Chondrocyte (in vitro differentiated cells): Measurements from ENCODE around the gene PHLPP1. TPM values are rescaled to one million over a fixed set of nuclear protein-coding genes. Genes with fewer than 3 reads are reported as not detected.

Experiments used
- DNase-seq: peaks from one replicate; pipeline ENCODE4 v3.0.0; 2021; ENCODE audit warnings: mixed read lengths, low spot score
- H3K27ac Mint-ChIP-seq: one replicate; pipeline ENCODE4 v1.8.0; 2021; ENCODE audit warnings: mild to moderate bottlenecking, moderate library complexity, mixed read lengths; ENCODE audit not compliant: unreplicated experiment
- H3K27me3 Mint-ChIP-seq: 2 replicates; pipeline ENCODE4 v1.8.0; 2021; ENCODE audit warnings: low read depth, mixed read lengths
- H3K36me3 Mint-ChIP-seq: 2 replicates; pipeline ENCODE4 v1.8.0; 2021; ENCODE audit warnings: low read depth, mixed read lengths
- H3K4me1 Mint-ChIP-seq: 2 replicates; pipeline ENCODE4 v1.8.0; 2021; ENCODE audit warnings: low read depth, mild to moderate bottlenecking, mixed read lengths
- H3K4me3 Mint-ChIP-seq: one replicate; pipeline ENCODE4 v1.8.0; 2021; ENCODE audit warnings: mild to moderate bottlenecking, moderate library complexity, mixed read lengths; ENCODE audit not compliant: unreplicated experiment
- H3K9me3 Mint-ChIP-seq: 2 replicates; pipeline ENCODE4 v1.8.0; 2021; ENCODE audit warnings: low read depth, mixed read lengths
- total RNA-seq: library from RNA; stranded (reverse); gene quantifications from 3 replicates; pipeline ENCODE4 v1.2.1, GENCODE V29; 2021
- TF ChIP-seq, protein P1 (sequence below): fragments of 200-600 bp; sonication (generic); IDR thresholded peaks from 2 replicates; pipeline ENCODE4 v1.5.0; 2021; ENCODE audit warnings: antibody characterized with exemption, mild to moderate bottlenecking, moderate library complexity

The PHLPP1 gene
- total RNA-seq, 1 donor from 2014 or later = 10.4 TPM

DNA sequence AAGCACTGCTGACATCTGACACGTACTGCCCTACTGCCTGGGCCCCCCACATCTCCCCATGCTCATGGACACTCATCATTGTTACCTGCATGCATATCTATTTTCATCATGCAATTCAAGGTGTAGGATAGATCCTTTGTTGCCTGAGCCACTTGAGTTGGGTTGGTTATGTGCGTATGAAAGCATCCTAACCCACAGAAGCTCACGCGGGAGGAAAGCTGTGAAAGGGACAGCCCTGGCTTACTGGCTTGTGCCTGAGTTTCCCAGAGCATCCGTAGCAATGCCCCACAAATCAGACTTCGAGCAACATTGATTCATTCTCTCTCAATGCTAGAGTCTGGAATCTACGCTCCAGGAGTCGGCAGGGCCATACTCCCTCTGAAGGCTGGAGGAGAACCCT is 285.5 kb downstream of the PHLPP1 start:
- H3K4me3 Mint-ChIP-seq = no peak overlapping the region
- H3K27ac Mint-ChIP-seq = no peak overlapping the region
- no peaks in the 10 kb centered on the region for H3K27me3 Mint-ChIP-seq
- no peaks in the 10 kb centered on the region for H3K36me3 Mint-ChIP-seq
- H3K9me3 Mint-ChIP-seq = no peaks in the 10 kb centered on the region
- H3K4me1 Mint-ChIP-seq = peaks cover 3% of the 10 kb centered on the region
- no peak for DNase-seq
- TF ChIP-seq, protein P1, sequence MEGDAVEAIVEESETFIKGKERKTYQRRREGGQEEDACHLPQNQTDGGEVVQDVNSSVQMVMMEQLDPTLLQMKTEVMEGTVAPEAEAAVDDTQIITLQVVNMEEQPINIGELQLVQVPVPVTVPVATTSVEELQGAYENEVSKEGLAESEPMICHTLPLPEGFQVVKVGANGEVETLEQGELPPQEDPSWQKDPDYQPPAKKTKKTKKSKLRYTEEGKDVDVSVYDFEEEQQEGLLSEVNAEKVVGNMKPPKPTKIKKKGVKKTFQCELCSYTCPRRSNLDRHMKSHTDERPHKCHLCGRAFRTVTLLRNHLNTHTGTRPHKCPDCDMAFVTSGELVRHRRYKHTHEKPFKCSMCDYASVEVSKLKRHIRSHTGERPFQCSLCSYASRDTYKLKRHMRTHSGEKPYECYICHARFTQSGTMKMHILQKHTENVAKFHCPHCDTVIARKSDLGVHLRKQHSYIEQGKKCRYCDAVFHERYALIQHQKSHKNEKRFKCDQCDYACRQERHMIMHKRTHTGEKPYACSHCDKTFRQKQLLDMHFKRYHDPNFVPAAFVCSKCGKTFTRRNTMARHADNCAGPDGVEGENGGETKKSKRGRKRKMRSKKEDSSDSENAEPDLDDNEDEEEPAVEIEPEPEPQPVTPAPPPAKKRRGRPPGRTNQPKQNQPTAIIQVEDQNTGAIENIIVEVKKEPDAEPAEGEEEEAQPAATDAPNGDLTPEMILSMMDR = no peak

DNA sequence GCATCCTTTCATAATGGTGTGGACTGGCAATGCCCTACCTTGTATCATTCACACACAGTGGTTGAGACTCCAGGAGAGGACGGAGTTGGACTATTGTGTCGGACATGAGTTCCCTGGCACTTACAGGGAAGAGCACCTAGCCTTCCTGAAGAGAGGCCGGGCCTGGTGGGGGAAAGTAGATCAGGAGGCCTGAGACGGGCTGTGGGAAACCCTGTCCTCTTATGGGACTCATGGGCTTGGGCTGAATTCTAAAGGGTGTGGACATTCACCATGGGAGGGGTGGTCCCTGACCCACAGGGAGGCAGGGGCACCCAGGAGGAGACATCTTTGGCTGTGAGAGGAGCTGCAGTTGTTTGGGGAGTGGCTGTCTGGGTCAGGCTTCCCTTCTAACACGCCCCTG is 286.5 kb downstream of the PHLPP1 start:
- H3K27ac Mint-ChIP-seq = no peak overlapping the region
- no peaks in the 10 kb centered on the region for H3K27me3 Mint-ChIP-seq
- H3K4me1 Mint-ChIP-seq = peaks cover 3% of the 10 kb centered on the region
- H3K36me3 Mint-ChIP-seq = no peaks in the 10 kb centered on the region
- H3K9me3 Mint-ChIP-seq = no peaks in the 10 kb centered on the region
- DNase-seq = no peak
- H3K4me3 Mint-ChIP-seq = no peak overlapping the region
- TF ChIP-seq, protein P1 = no peak

DNA sequence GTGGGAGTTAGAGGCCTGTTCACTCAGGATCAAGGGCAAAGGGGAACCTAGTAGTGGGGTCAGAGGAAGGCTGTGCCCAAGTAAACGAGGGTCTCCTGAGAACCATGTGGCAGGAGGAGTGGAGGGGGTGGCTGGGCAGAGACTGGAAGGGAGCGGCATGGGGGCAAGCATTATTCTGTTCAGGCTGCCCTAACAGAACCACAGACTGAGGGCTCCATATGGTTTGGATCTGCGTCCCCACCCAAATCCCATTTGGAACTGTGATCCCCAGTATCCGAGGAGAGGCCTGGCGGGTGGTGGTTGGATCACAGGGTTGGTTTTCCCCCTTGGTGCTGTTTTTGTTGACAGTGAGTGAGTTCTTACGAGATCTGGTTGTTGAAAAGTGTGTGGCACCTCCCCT is 287.0 kb downstream of the PHLPP1 start:
- peaks cover 5% of the 10 kb centered on the region for H3K4me1 Mint-ChIP-seq
- H3K4me3 Mint-ChIP-seq = no peak overlapping the region
- TF ChIP-seq, protein P1 = no peak
- H3K36me3 Mint-ChIP-seq = no peaks in the 10 kb centered on the region
- no peaks in the 10 kb centered on the region for H3K9me3 Mint-ChIP-seq
- no peak overlapping the region for H3K27ac Mint-ChIP-seq
- no peak for DNase-seq
- no peaks in the 10 kb centered on the region for H3K27me3 Mint-ChIP-seq

DNA sequence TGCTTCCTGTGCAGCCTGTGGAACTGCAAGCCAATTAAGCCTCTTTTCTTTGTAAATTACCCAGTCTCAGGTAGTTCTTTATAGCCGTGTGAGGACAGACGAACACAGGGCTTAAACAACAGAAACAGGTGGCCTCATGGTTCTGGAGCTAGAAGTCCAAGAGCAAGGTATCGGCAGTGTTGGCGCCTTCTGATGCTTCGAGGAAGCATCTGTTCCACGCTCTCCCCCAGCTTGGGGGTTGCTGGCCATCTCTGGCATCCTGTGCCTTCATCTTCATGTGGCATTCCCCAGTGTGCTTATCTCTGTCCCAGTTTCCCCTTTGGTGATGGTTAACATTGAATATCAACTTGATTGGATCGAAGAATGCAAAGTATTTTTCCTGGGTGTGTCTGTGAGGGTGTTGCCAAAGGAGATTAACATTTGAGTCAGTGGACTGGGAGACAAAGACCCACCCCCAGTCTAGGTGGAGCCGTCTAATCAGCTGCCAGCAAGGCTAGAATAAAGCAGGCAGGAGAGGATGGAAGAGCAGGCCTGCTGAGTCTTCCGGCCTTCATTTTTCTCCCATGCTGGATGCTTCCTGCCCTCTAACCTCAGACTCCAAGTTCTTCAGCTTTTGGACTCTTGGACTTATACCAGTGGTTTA is 287.6 kb downstream of the PHLPP1 start:
- DNase-seq = no peak
- no peak overlapping the region for H3K27ac Mint-ChIP-seq
- H3K4me1 Mint-ChIP-seq = peaks cover 7% of the 10 kb centered on the region

DNA sequence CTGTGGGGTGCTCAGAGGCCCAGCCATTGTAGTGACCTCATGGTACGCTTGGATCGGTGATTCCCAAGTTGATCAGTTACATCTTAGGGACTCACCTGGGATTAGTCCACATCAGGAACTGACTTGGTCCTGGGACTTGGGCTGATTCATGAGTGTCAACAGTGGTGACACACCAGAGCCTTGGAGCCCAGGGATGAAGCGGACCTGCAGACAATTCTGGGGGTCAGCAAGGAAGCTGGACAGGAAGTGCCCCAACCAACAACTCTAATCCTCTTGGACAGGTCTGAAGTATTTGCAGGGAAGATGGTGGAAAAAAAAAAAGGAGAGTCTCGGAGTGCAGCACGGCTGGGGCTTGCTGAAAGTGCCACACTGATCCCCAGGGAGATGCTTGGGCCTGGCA is 288.6 kb downstream of the PHLPP1 start:
- no peak for DNase-seq
- TF ChIP-seq, protein P1 = no peak
- H3K27ac Mint-ChIP-seq = no peak overlapping the region
- H3K27me3 Mint-ChIP-seq = no peaks in the 10 kb centered on the region
- no peak overlapping the region for H3K4me3 Mint-ChIP-seq
- peaks cover 7% of the 10 kb centered on the region for H3K4me1 Mint-ChIP-seq
- H3K9me3 Mint-ChIP-seq = no peaks in the 10 kb centered on the region
- no peaks in the 10 kb centered on the region for H3K36me3 Mint-ChIP-seq

More for the DNA sequence above, 287.6 kb downstream of the PHLPP1 start:
- H3K9me3 Mint-ChIP-seq = no peaks in the 10 kb centered on the region
- no peaks in the 10 kb centered on the region for H3K27me3 Mint-ChIP-seq
- no peak overlapping the region for H3K4me3 Mint-ChIP-seq
- TF ChIP-seq, protein P1 = no peak
- no peaks in the 10 kb centered on the region for H3K36me3 Mint-ChIP-seq
